ENCODE data around the gene CCT3.

GRCh38 chr1:156289857-156290256 is 48.2 kb downstream of the CCT3 start:
- TF ChIP-seq CTCF (IDR thresholded peaks at IDR 0.05) (no peak), POLR2A (IDR thresholded peaks at IDR 0.05) (no peak)

Measured in body of pancreas (tissue), 4 donors.